ENCODE results near the gene MSI2.

Gene MSI2

GRCh38 chr17:57458718-57459285 is 202.5 kb downstream of the MSI2 start:
- Mint-ChIP-seq H3K9me3 (no peaks in the 10 kb centered on the region), H3K27ac (no peak overlapping the region), H3K36me3 (peaks cover 16% of the 10 kb centered on the region), H3K4me3 (no peak overlapping the region), H3K27me3 (no peaks in the 10 kb centered on the region), H3K4me1 (peaks cover 60% of the 10 kb centered on the region)
- DNase-seq (ENCODE audit: low spot score in 2 of 2) (no peak), ATAC-seq (ENCODE audit: low read depth) (no peak)

GRCh38 chr17:57459286-57459915 is 203.1 kb downstream of the MSI2 start:
- peaks cover 63% of the 10 kb centered on the region for H3K4me1 Mint-ChIP-seq
- ATAC-seq (ENCODE audit: low read depth) (peak; percentile 31), DNase-seq (ENCODE audit: low spot score in 2 of 2) (no peak)
- H3K9me3 Mint-ChIP-seq: no peaks in the 10 kb centered on the region
- H3K27me3 Mint-ChIP-seq: no peaks in the 10 kb centered on the region
- H3K36me3 Mint-ChIP-seq: peaks cover 17% of the 10 kb centered on the region
- H3K27ac Mint-ChIP-seq: no peak overlapping the region
- H3K4me3 Mint-ChIP-seq: no peak overlapping the region

- ATAC-seq (ENCODE audit: low read depth) (no peak), DNase-seq (ENCODE audit: low spot score in 2 of 2) (no peak)
- H3K4me3 Mint-ChIP-seq: no peak overlapping the region
- H3K36me3 Mint-ChIP-seq: peaks cover 9% of the 10 kb centered on the region
- peaks cover 48% of the 10 kb centered on the region for H3K4me1 Mint-ChIP-seq
- H3K27ac Mint-ChIP-seq: peak overlapping the region; percentile 17
- H3K9me3 Mint-ChIP-seq: no peaks in the 10 kb centered on the region
- H3K27me3 Mint-ChIP-seq: no peaks in the 10 kb centered on the region
These were observed 204.8 kb downstream of the MSI2 start for GRCh38 chr17:57461082-57461481.

- H3K27ac Mint-ChIP-seq: peak overlapping the region; percentile 64
- H3K4me3 Mint-ChIP-seq: no peak overlapping the region
- H3K9me3 Mint-ChIP-seq: no peaks in the 10 kb centered on the region
- ATAC-seq (ENCODE audit: low read depth) (no peak), DNase-seq (ENCODE audit: low spot score in 2 of 2) (no peak)
- peaks cover 46% of the 10 kb centered on the region for H3K4me1 Mint-ChIP-seq
- peaks cover 5% of the 10 kb centered on the region for H3K36me3 Mint-ChIP-seq
- no peaks in the 10 kb centered on the region for H3K27me3 Mint-ChIP-seq
These were observed 205.8 kb downstream of the MSI2 start for GRCh38 chr17:57462007-57462579.

- H3K4me1 Mint-ChIP-seq: peaks cover 50% of the 10 kb centered on the region
- DNase-seq (ENCODE audit: low spot score in 2 of 2) (no peak), ATAC-seq (ENCODE audit: low read depth) (peak; percentile 47)
- no peak overlapping the region for H3K4me3 Mint-ChIP-seq
- peak overlapping the region; percentile 80 for H3K27ac Mint-ChIP-seq
- no peaks in the 10 kb centered on the region for H3K9me3 Mint-ChIP-seq
- H3K27me3 Mint-ChIP-seq: no peaks in the 10 kb centered on the region
- H3K36me3 Mint-ChIP-seq: peaks cover 8% of the 10 kb centered on the region
These were observed 207.0 kb downstream of the MSI2 start for GRCh38 chr17:57463103-57463885.

- Mint-ChIP-seq H3K4me1 (peaks cover 44% of the 10 kb centered on the region), H3K9me3 (no peaks in the 10 kb centered on the region), H3K4me3 (no peak overlapping the region), H3K36me3 (peaks cover 8% of the 10 kb centered on the region), H3K27ac (peak overlapping the region; percentile 80), H3K27me3 (no peaks in the 10 kb centered on the region)
- DNase-seq (ENCODE audit: low spot score in 2 of 2) (no peak), ATAC-seq (ENCODE audit: low read depth) (no peak)
These were observed 208.0 kb downstream of the MSI2 start for GRCh38 chr17:57464191-57464864.

- Mint-ChIP-seq H3K4me3 (no peak overlapping the region), H3K27ac (no peak overlapping the region), H3K36me3 (peaks cover 10% of the 10 kb centered on the region), H3K9me3 (no peaks in the 10 kb centered on the region), H3K27me3 (no peaks in the 10 kb centered on the region), H3K4me1 (peaks cover 43% of the 10 kb centered on the region)
- ATAC-seq (ENCODE audit: low read depth): no peak
- DNase-seq (ENCODE audit: low spot score in 2 of 2): no peak
These were observed 209.3 kb downstream of the MSI2 start for GRCh38 chr17:57465610-57466009.

GRCh38 chr17:57466017-57466471 is 209.7 kb downstream of the MSI2 start:
- ATAC-seq (ENCODE audit: low read depth): no peak
- Mint-ChIP-seq H3K4me1 (peaks cover 39% of the 10 kb centered on the region), H3K27ac (no peak overlapping the region)

GRCh38 chr17:57466521-57466920 is 210.2 kb downstream of the MSI2 start:
- Mint-ChIP-seq H3K4me3 (no peak overlapping the region), H3K4me1 (peaks cover 37% of the 10 kb centered on the region), H3K27me3 (no peaks in the 10 kb centered on the region), H3K27ac (no peak overlapping the region), H3K9me3 (no peaks in the 10 kb centered on the region), H3K36me3 (peaks cover 10% of the 10 kb centered on the region)
- ATAC-seq (ENCODE audit: low read depth) (no peak), DNase-seq (ENCODE audit: low spot score in 2 of 2) (no peak)

More at GRCh38 chr17:57466017-57466471, 209.7 kb downstream of the MSI2 start:
- no peaks in the 10 kb centered on the region for H3K9me3 Mint-ChIP-seq
- no peaks in the 10 kb centered on the region for H3K27me3 Mint-ChIP-seq
- H3K4me3 Mint-ChIP-seq: no peak overlapping the region
- DNase-seq (ENCODE audit: low spot score in 2 of 2): no peak
- H3K36me3 Mint-ChIP-seq: peaks cover 10% of the 10 kb centered on the region

GRCh38 chr17:57467226-57467625 is 210.9 kb downstream of the MSI2 start:
- no peaks in the 10 kb centered on the region for H3K9me3 Mint-ChIP-seq
- peaks cover 10% of the 10 kb centered on the region for H3K36me3 Mint-ChIP-seq
- H3K4me1 Mint-ChIP-seq: peaks cover 30% of the 10 kb centered on the region
- ATAC-seq (ENCODE audit: low read depth) (no peak), DNase-seq (ENCODE audit: low spot score in 2 of 2) (no peak)
- H3K27ac Mint-ChIP-seq: no peak overlapping the region
- H3K4me3 Mint-ChIP-seq: no peak overlapping the region
- H3K27me3 Mint-ChIP-seq: no peaks in the 10 kb centered on the region

- ATAC-seq (ENCODE audit: low read depth) (no peak), DNase-seq (ENCODE audit: low spot score in 2 of 2) (no peak)
- no peaks in the 10 kb centered on the region for H3K27me3 Mint-ChIP-seq
- H3K9me3 Mint-ChIP-seq: no peaks in the 10 kb centered on the region
- H3K27ac Mint-ChIP-seq: no peak overlapping the region
- no peak overlapping the region for H3K4me3 Mint-ChIP-seq
- peaks cover 25% of the 10 kb centered on the region for H3K4me1 Mint-ChIP-seq
- H3K36me3 Mint-ChIP-seq: peaks cover 10% of the 10 kb centered on the region
These were observed 211.5 kb downstream of the MSI2 start for GRCh38 chr17:57467801-57468200.

- H3K4me3 Mint-ChIP-seq: no peak overlapping the region
- H3K27me3 Mint-ChIP-seq: no peaks in the 10 kb centered on the region
- peaks cover 7% of the 10 kb centered on the region for H3K36me3 Mint-ChIP-seq
- H3K4me1 Mint-ChIP-seq: peaks cover 15% of the 10 kb centered on the region
- H3K9me3 Mint-ChIP-seq: no peaks in the 10 kb centered on the region
- DNase-seq (ENCODE audit: low spot score in 2 of 2) (no peak), ATAC-seq (ENCODE audit: low read depth) (no peak)
- no peak overlapping the region for H3K27ac Mint-ChIP-seq
These were observed 212.8 kb downstream of the MSI2 start for GRCh38 chr17:57468932-57469775.

- DNase-seq (ENCODE audit: low spot score in 2 of 2) (no peak), ATAC-seq (ENCODE audit: low read depth) (no peak)
- peaks cover 12% of the 10 kb centered on the region for H3K4me1 Mint-ChIP-seq
- H3K4me3 Mint-ChIP-seq: no peak overlapping the region
- no peak overlapping the region for H3K27ac Mint-ChIP-seq
- H3K36me3 Mint-ChIP-seq: peaks cover 6% of the 10 kb centered on the region
- no peaks in the 10 kb centered on the region for H3K9me3 Mint-ChIP-seq
- H3K27me3 Mint-ChIP-seq: no peaks in the 10 kb centered on the region
These were observed 214.6 kb downstream of the MSI2 start for GRCh38 chr17:57470906-57471305.

Data from memory B cell (primary cell).